Testis (tissue), 3 donors: ENCODE data around the gene SLC24A3. TPM values are rescaled to one million over a fixed set of nuclear protein-coding genes. Genes with fewer than 3 reads are reported as not detected.

ENCODE experiments used
- DNase-seq: peaks from one replicate; pipeline ENCODE4 v3.0.0-alpha.2; 2019
- H3K27ac ChIP-seq, 2 donors: fragments of 200-600 bp; sonication (generic); one replicate each; pipeline ENCODE4 v1.5.1; 2019
- H3K27me3 ChIP-seq: fragments of 200-600 bp; sonication (generic); one replicate; pipeline ENCODE4 v1.5.1; 2019
- H3K36me3 ChIP-seq: fragments of 200-600 bp; sonication (generic); one replicate; pipeline ENCODE4 v1.5.1; 2017; ENCODE audit warnings: low read depth; ENCODE audit errors: missing control alignments
- H3K4me1 ChIP-seq: fragments of 200-600 bp; sonication (generic); one replicate; pipeline ENCODE4 v1.5.1; 2019
- H3K4me3 ChIP-seq, 2 donors: fragments of 200-600 bp; sonication (generic); one replicate each; pipeline ENCODE4 v1.5.1; 2017 to 2019
- H3K9me3 ChIP-seq: fragments of 200-600 bp; sonication (generic); one replicate; pipeline ENCODE4 v1.5.1; 2017
- POLR2A ChIP-seq: fragments of 450-650 bp; IDR thresholded peaks from one replicate; pipeline ENCODE4 v1.6.1; 2017; ENCODE audit warnings: antibody characterized with exemption, mild to moderate bottlenecking, moderate library complexity
- WGBS, 2 donors: methylation state at CpG; one replicate each; pipeline ENCODE4 v1.1.5; 2018; 5-methylcytosine and 5-hydroxymethylcytosine counted together
- intact Hi-C: fragments of 100-400 bp; cut with DNase I; formaldehyde crosslinking; loops from one replicate; pipeline ENCODE4 v1.15.1; 2023; ENCODE audit warnings: low total_unique reads
- polyA plus RNA-seq: library from polyadenylated mRNA; stranded (reverse); fragments of 350-450 nt; fragmentation: Illumina TruSeq; extraction: RNeasy Lipid Tissue Mini Kit (QIAGEN cat#74804); gene quantifications from one replicate; pipeline ENCODE4 v1.2.3, GENCODE V29; 2014; ENCODE audit warnings: low read depth, low replicate concordance; ENCODE audit not compliant: insufficient read depth
- total RNA-seq, 2 donors: library from RNA; depleted of rRNA; stranded (reverse); fragments of >200 nt; gene quantifications; one replicate each; pipeline ENCODE4 v1.2.3, GENCODE V29; 2016
- TF ChIP-seq, protein P1 (sequence below), 3 experiments: fragments of 450-650 bp in 2 of 3; fragments of 200-600 bp in 1 of 3; sonication (generic) in 1 of 3; IDR thresholded peaks; one replicate each; pipeline ENCODE4 v1.5.1; 2016 to 2019; ENCODE audit warnings: antibody characterized with exemption in 3 of 3, mild to moderate bottlenecking in 2 of 3, moderate library complexity in 1 of 3

SLC24A3 gene
- total and polyA plus RNA-seq, 3 donors from 2014 or later, result 2.4 to 4.5 (median 3.8) TPM

DNA sequence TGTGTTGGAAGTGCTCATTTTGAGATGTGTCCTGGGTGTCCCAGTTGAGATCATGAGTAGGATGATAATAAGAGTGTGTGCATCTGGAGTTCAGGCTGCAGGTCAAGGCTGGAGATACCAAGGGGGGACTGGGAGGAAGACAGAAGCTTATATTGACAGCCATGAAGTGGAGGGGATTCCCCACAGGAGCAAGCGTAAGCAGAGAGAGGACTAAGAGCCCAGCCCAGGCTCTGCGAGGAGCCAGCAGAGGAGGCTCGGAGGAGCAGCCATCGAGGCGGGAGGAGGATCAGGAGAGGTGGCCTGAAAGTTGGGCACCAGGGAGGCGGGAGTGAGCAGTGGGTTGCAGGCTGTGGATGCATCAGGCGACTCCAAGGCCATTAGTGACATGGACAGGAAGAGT, 116.2 kb downstream of the SLC24A3 start:
- intact Hi-C loops, result no loop called here
- Histone ChIP-seq H3K36me3 (no peaks in the 10 kb centered on the region), H3K9me3 (no peaks in the 10 kb centered on the region), H3K4me3 (no peak overlapping the region), H3K27ac (no peak overlapping the region), H3K4me1 (no peaks in the 10 kb centered on the region), H3K27me3 (no peaks in the 10 kb centered on the region)
- DNase-seq, result no peak
- no peak for TF ChIP-seq POLR2A
- TF ChIP-seq, protein P1, sequence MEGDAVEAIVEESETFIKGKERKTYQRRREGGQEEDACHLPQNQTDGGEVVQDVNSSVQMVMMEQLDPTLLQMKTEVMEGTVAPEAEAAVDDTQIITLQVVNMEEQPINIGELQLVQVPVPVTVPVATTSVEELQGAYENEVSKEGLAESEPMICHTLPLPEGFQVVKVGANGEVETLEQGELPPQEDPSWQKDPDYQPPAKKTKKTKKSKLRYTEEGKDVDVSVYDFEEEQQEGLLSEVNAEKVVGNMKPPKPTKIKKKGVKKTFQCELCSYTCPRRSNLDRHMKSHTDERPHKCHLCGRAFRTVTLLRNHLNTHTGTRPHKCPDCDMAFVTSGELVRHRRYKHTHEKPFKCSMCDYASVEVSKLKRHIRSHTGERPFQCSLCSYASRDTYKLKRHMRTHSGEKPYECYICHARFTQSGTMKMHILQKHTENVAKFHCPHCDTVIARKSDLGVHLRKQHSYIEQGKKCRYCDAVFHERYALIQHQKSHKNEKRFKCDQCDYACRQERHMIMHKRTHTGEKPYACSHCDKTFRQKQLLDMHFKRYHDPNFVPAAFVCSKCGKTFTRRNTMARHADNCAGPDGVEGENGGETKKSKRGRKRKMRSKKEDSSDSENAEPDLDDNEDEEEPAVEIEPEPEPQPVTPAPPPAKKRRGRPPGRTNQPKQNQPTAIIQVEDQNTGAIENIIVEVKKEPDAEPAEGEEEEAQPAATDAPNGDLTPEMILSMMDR (IDR thresholded peaks at IDR 0.05), result no peak
- WGBS, 2 donors, result 86 to 94% methylated on average over 7 of the region's 7 CpGs

DNA sequence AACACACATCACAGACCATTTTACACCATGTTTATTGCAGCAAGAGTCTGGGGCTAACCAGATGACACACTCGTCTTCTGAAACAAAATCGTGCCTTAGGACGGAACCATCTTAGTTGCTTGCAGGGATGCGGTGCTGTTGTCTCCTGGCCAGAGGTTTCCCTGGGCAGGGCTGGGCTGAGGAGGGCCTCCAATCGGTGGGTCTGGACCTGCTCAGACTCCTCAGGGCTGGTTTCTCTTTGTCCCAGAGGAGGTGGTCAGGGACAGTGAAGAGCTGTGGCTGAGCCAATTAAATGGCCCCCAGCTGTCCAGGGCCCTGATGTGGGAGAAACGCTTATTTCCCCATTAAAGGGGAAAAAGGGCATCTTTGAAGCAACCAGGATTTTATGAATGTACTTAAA, 117.6 kb downstream of the SLC24A3 start:
- Histone ChIP-seq H3K27me3 (no peaks in the 10 kb centered on the region), H3K9me3 (no peaks in the 10 kb centered on the region), H3K4me1 (no peaks in the 10 kb centered on the region), H3K4me3 (no peak overlapping the region), H3K36me3 (no peaks in the 10 kb centered on the region), H3K27ac (no peak overlapping the region)
- 85 to 91% methylated on average over 6 of the region's 6 CpGs for WGBS, 2 donors
- TF ChIP-seq, protein P1 (IDR thresholded peaks at IDR 0.05), result no peak
- TF ChIP-seq POLR2A, result no peak
- intact Hi-C loops, result no loop called here
- no peak for DNase-seq

DNA sequence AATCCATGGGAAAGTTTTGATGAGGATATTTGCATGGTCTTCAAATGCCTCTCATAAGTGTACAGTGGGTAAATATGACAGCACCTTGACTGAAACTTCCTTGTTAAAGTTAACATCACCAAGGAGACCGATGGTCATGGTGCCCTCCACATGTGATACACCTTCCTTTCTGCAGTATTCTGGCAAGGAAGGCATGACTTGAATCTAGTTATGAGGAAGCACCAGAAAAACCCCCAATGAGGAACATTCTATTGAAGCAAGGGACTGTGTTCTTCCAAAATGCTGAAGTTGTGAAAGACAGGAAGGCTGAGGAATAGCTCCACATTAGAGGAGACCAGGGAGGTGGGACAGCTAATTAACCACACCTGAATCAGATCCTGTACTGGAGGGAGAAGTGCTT, 118.3 kb downstream of the SLC24A3 start:
- no peak for DNase-seq
- no peaks in the 10 kb centered on the region for H3K4me1 ChIP-seq

DNA sequence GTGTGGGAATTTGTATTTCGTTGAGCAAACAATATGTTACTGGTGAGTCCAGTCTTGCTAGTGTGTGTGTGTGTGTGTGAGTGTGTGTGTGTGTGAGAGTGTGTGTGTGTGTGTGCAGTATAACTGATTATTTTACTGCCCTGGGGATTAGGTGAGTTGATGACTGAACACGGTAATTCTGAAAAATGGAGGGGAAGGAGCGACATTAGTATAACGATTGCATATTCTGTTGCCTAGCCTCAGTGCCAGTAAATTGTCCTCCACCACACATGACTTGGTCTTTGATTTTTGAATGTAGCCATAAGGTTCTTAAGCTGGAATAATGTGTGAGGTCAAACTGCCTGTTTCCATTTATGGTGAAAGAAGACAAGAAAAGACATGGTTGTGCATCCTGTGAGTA, 121.1 kb downstream of the SLC24A3 start:
- intact Hi-C loops, result no loop called here
- H3K36me3 ChIP-seq, result no peaks in the 10 kb centered on the region
- no peak overlapping the region for H3K4me3 ChIP-seq
- H3K27me3 ChIP-seq, result no peaks in the 10 kb centered on the region
- WGBS, 2 donors, result 81 to 82% methylated on average over 4 of the region's 4 CpGs
- DNase-seq, result no peak
- no peak overlapping the region for H3K27ac ChIP-seq
- H3K4me1 ChIP-seq, result no peaks in the 10 kb centered on the region
- no peaks in the 10 kb centered on the region for H3K9me3 ChIP-seq
- TF ChIP-seq POLR2A, result no peak
- TF ChIP-seq, protein P1 (IDR thresholded peaks at IDR 0.05), result no peak

More for the DNA sequence above, 118.3 kb downstream of the SLC24A3 start:
- 91 to 95% methylated on average over 1 of the region's 1 CpG for WGBS, 2 donors
- H3K4me3 ChIP-seq, result no peak overlapping the region
- H3K27ac ChIP-seq, result no peak overlapping the region
- no peaks in the 10 kb centered on the region for H3K9me3 ChIP-seq
- H3K27me3 ChIP-seq, result no peaks in the 10 kb centered on the region
- TF ChIP-seq, protein P1 (IDR thresholded peaks at IDR 0.05), result no peak
- no peak for TF ChIP-seq POLR2A
- no peaks in the 10 kb centered on the region for H3K36me3 ChIP-seq
- intact Hi-C loops, result no loop called here

DNA sequence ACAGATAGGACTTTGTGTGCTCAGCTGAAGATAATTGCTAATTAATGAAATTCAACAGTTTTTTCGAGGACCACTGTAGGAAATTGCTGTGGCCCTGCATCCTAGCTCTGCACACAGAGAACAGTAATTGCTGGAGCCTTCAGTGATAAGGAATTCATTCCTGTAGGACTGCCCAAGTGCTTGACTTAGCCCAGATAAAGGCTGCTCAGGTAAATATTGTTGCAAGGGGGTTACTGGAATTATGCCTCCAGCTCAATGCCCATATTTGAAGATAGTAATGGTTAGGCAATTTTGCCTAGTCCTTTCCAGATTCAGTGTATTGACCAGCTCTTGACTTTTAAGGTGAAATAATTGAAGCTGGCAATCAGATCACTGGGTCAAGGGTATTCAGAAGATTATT, 122.9 kb downstream of the SLC24A3 start:
- H3K9me3 ChIP-seq, result no peaks in the 10 kb centered on the region
- WGBS, 2 donors, result 57 to 79% methylated on average over 1 of the region's 1 CpG
- DNase-seq, result no peak
- no peaks in the 10 kb centered on the region for H3K4me1 ChIP-seq
- H3K27ac ChIP-seq, result no peak overlapping the region
- intact Hi-C loops, result no loop called here
- no peaks in the 10 kb centered on the region for H3K36me3 ChIP-seq
- no peak overlapping the region for H3K4me3 ChIP-seq
- no peak for TF ChIP-seq POLR2A
- TF ChIP-seq, protein P1 (IDR thresholded peaks at IDR 0.05), result no peak
- no peaks in the 10 kb centered on the region for H3K27me3 ChIP-seq
